DND-41 (cell line): ENCODE results near the gene TADA2B.

Experiments
- ATAC-seq: fragments of 200-7000 bp; cut with Tn5 transposase; 3 replicates; pipeline ENCODE4 v1.9.1; 2021; ENCODE audit warnings: low read depth; ENCODE audit not compliant: insufficient read depth
- DNase-seq: peaks from one replicate; pipeline ENCODE4 v3.0.0-alpha.2; 2020
- H2AFZ ChIP-seq: 2 replicates; pipeline ENCODE4 v1.6.0; 2012; ENCODE audit warnings: low read depth, low read length
- H3K27ac ChIP-seq: 2 replicates; pipeline ENCODE4 v1.5.1; 2012; ENCODE audit warnings: low read length, inconsistent platforms
- H3K27me3 ChIP-seq: fragments of 200-600 bp; sonication (generic); 2 replicates; pipeline ENCODE4 v1.6.0; 2012; ENCODE audit warnings: low read length, mild to moderate bottlenecking, inconsistent platforms; ENCODE audit not compliant: insufficient read depth, poor library complexity
- H3K36me3 ChIP-seq: 2 replicates; pipeline ENCODE4 v1.5.1; 2012; ENCODE audit warnings: low read length, inconsistent platforms; ENCODE audit not compliant: insufficient read depth
- H3K4me1 ChIP-seq: 2 replicates; pipeline ENCODE4 v1.5.1; 2012; ENCODE audit warnings: mild to moderate bottlenecking, low read length; ENCODE audit not compliant: insufficient read depth
- H3K4me2 ChIP-seq: 2 replicates; pipeline ENCODE4 v1.6.0; 2012; ENCODE audit warnings: mild to moderate bottlenecking, moderate library complexity, low read length, inconsistent platforms; ENCODE audit not compliant: insufficient read depth
- H3K4me3 ChIP-seq, 2 experiments: fragments of 200-600 bp in 1 of 2; shearing (Covaris generic) in 1 of 2; 2 replicates each; pipeline ENCODE4 v1.5.1; 2012 to 2016; ENCODE audit warnings: inconsistent platforms in 2 of 2, low read length in 2 of 2, mild to moderate bottlenecking in 2 of 2, low read depth in 1 of 2, moderate library complexity in 1 of 2
- H3K79me2 ChIP-seq: 2 replicates; pipeline ENCODE4 v1.6.0; 2012; ENCODE audit warnings: low read length, inconsistent platforms; ENCODE audit not compliant: insufficient read depth
- H3K9ac ChIP-seq: 2 replicates; pipeline ENCODE4 v1.6.0; 2012; ENCODE audit warnings: low read depth, mild to moderate bottlenecking, inconsistent platforms, low read length, moderate library complexity
- H3K9me3 ChIP-seq: 2 replicates; pipeline ENCODE4 v1.5.1; 2012; ENCODE audit warnings: low read length, moderate library complexity, mild to moderate bottlenecking, inconsistent platforms; ENCODE audit not compliant: insufficient read depth, severe bottlenecking
- H4K20me1 ChIP-seq: 2 replicates; pipeline ENCODE4 v1.6.0; 2012; ENCODE audit warnings: low read length; ENCODE audit not compliant: insufficient read depth
- EZH2 ChIP-seq: IDR thresholded peaks from 3 replicates; pipeline ENCODE4 v1.6.1; 2012; ENCODE audit warnings: borderline replicate concordance, low read depth, mild to moderate bottlenecking, moderate library complexity, low read length, inconsistent platforms; ENCODE audit not compliant: severe bottlenecking
- TF ChIP-seq, protein P1 (sequence below): IDR thresholded peaks from 2 replicates; pipeline ENCODE4 v1.5.1; 2012; ENCODE audit warnings: borderline replicate concordance, low read length, moderate library complexity, mild to moderate bottlenecking; ENCODE audit not compliant: poor library complexity, severe bottlenecking; ENCODE audit errors: extremely low read depth

TADA2B gene

DNA sequence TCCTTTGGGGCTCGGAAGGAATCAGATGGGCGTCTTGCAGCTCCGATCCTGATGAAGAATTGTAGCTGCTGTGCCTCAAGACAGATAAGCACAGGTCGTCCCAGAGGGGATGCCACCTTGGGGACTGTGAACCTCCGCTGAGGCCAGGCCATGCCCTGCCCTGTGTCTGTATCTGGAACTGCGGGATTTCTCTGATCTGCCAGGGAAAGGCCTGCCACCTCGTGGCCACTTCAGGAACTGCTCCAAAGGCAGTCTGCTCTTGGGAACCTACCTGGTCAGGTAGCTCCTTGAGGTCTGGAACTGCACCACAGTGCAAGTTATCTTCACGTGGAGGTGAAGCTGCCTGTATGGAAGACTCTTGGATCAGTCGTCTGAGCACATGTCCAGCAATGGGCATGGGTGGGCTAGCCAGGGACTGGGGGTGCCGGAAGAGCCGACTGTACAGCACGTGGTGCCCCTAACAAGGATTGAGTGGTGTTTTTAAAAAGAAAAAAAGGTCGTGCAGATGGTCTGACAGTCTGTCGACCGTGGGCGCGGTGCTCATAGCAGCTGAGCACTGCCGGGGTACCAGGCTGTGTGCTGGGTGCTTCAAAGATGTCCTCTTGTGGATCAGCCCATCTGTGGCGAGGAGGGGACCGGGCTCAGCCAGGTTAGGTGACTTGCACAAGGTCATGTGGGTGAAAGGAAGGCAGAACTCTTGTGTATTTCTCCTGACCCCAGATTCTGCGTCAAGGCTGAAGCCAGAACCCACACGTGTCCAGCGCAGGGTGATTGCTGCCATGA, 27.7 kb downstream of the TADA2B start:
- Histone ChIP-seq H3K27ac (no peak overlapping the region), H3K27me3 (no peaks in the 10 kb centered on the region), H3K9me3 (no peaks in the 10 kb centered on the region), H4K20me1 (peaks cover 16% of the 10 kb centered on the region), H3K9ac (no peak overlapping the region), H3K36me3 (peaks cover 8% of the 10 kb centered on the region; the same call in 1 of the 2 replicates), H3K4me1 (peaks cover 30% of the 10 kb centered on the region), H3K4me2 (peak overlapping the region; percentile 43; the same call in 1 of the 2 replicates), H3K79me2 (peaks cover 22% of the 10 kb centered on the region), H2AFZ (peak overlapping the region; percentile 63), H3K4me3 (no peak overlapping the region)
- DNase-seq (peak; percentile 79), ATAC-seq (peak; percentile 41)
- TF ChIP-seq EZH2, result no peak
- TF ChIP-seq, protein P1, sequence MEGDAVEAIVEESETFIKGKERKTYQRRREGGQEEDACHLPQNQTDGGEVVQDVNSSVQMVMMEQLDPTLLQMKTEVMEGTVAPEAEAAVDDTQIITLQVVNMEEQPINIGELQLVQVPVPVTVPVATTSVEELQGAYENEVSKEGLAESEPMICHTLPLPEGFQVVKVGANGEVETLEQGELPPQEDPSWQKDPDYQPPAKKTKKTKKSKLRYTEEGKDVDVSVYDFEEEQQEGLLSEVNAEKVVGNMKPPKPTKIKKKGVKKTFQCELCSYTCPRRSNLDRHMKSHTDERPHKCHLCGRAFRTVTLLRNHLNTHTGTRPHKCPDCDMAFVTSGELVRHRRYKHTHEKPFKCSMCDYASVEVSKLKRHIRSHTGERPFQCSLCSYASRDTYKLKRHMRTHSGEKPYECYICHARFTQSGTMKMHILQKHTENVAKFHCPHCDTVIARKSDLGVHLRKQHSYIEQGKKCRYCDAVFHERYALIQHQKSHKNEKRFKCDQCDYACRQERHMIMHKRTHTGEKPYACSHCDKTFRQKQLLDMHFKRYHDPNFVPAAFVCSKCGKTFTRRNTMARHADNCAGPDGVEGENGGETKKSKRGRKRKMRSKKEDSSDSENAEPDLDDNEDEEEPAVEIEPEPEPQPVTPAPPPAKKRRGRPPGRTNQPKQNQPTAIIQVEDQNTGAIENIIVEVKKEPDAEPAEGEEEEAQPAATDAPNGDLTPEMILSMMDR, result peak; percentile 98

DNA sequence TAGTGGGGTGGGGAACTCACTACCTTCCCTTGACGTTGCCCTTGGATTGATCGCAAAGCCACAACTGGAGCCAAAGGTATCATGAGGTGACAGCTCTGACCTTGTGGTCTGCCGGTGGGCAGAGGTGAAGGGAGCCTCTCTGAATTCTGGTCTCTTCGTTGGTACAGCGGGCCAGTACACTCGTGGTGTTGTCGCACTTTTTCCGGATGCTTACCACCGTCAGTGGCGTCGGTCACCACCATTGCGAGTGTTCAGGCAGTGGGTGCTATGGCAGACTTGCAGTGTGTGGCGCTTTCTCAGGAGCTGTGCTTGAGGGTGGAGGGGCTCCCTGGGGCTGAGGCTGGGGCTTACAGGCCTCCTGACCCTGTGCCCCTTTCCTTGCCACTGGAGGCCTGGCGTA, 29.9 kb downstream of the TADA2B start:
- Histone ChIP-seq H3K9me3 (no peaks in the 10 kb centered on the region), H4K20me1 (peaks cover 7% of the 10 kb centered on the region), H2AFZ (no peak overlapping the region), H3K4me3 (no peak overlapping the region), H3K4me1 (peaks cover 14% of the 10 kb centered on the region), H3K36me3 (no peaks in the 10 kb centered on the region), H3K27ac (no peak overlapping the region), H3K79me2 (peaks cover 2% of the 10 kb centered on the region; the same call in 1 of the 2 replicates), H3K4me2 (no peak overlapping the region), H3K27me3 (no peaks in the 10 kb centered on the region), H3K9ac (no peak overlapping the region)
- ATAC-seq (no peak), DNase-seq (no peak)
- TF ChIP-seq, protein P1, result no peak
- TF ChIP-seq EZH2, result no peak

DNA sequence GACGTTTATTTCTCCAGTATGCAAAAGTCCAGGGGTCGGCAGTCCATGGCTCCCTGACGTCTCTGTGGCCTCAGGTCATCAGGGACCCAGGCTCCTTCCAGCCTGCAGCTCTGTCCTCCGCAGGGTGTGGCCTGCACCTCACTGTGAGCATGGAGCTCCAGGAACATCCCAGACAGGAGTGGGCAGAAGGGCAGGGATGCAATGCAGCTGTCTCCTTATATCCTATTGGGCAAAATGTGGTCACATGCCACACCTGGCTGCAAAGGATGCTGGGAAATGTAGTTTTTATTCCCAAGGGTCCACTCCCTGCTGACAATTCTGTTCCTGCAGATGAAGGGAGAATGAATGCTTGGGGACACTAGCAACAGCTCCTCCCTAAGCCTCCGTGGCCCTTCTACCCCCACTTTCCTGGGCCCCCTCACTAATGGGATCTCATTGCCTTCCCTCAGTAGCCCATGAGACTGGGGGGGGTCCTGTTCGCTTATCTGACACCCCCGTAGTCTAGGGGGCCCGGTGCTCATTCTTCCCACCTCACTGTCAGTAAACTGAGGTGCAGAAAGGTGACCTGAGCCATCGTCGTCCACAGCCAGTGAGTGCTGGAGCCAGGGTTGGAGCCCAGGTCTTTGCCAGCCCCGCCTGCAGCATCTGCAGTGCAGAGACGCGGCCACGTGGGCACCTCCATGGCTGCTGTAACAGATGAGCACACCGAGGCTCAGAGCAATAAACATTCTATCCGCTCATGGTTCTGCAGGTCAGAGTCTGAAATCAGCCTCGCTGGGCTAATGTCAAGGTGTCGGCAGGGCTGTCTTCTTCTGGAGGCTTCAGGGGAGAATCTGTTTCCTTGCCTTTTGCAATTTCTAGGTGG, 30.6 kb downstream of the TADA2B start:
- DNase-seq (peak; percentile 47), ATAC-seq (peak; percentile 24; the same call in 1 of the 3 replicates)
- Histone ChIP-seq H3K4me1 (peaks cover 11% of the 10 kb centered on the region), H3K79me2 (no peaks in the 10 kb centered on the region), H3K36me3 (no peaks in the 10 kb centered on the region), H3K27me3 (no peaks in the 10 kb centered on the region), H3K9ac (no peak overlapping the region), H4K20me1 (peaks cover 7% of the 10 kb centered on the region), H2AFZ (no peak overlapping the region), H3K27ac (no peak overlapping the region), H3K4me2 (no peak overlapping the region), H3K4me3 (no peak overlapping the region), H3K9me3 (no peaks in the 10 kb centered on the region)
- TF ChIP-seq, protein P1, result no peak
- no peak for TF ChIP-seq EZH2
